Breast epithelium (tissue), 3 donors: ENCODE results near the gene INPPL1.

Experiments
- POLR2AphosphoS5 ChIP-seq, 3 donors: sonication (generic); formaldehyde crosslinking; IDR thresholded peaks; one replicate each; pipeline ENCODE4 v1.6.1; 2017; ENCODE audit warnings: antibody characterized with exemption in 3 of 3
- TF ChIP-seq, protein P1 (sequence below), 3 donors: fragments of 450-650 bp; IDR thresholded peaks; one replicate each; pipeline ENCODE4 v1.5.1; 2016 to 2017; ENCODE audit warnings: antibody characterized with exemption in 3 of 3, mild to moderate bottlenecking in 3 of 3, moderate library complexity in 3 of 3

- TF ChIP-seq, protein P1, sequence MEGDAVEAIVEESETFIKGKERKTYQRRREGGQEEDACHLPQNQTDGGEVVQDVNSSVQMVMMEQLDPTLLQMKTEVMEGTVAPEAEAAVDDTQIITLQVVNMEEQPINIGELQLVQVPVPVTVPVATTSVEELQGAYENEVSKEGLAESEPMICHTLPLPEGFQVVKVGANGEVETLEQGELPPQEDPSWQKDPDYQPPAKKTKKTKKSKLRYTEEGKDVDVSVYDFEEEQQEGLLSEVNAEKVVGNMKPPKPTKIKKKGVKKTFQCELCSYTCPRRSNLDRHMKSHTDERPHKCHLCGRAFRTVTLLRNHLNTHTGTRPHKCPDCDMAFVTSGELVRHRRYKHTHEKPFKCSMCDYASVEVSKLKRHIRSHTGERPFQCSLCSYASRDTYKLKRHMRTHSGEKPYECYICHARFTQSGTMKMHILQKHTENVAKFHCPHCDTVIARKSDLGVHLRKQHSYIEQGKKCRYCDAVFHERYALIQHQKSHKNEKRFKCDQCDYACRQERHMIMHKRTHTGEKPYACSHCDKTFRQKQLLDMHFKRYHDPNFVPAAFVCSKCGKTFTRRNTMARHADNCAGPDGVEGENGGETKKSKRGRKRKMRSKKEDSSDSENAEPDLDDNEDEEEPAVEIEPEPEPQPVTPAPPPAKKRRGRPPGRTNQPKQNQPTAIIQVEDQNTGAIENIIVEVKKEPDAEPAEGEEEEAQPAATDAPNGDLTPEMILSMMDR (IDR thresholded peaks at IDR 0.05), result no peak
- no peak for TF ChIP-seq POLR2AphosphoS5 (IDR thresholded peaks at IDR 0.05)
Observed at GRCh38 chr11:72202571-72202970, 22.0 kb upstream of the INPPL1 start.
